Activated CD8-positive, alpha-beta memory T cell treated with anti-CD3 and anti-CD28 coated beads for 48 hours (primary cell): ENCODE results near the gene PAK2.
"Not testable (repeated sequence)": the region's sequence is repeated elsewhere in the genome, so short reads cannot be mapped to it uniquely, and the experiment has no call there.

Experiments
- DNase-seq, 3 experiments: peaks; one replicate each; pipeline ENCODE4 v3.0.0-alpha.2; 2020; ENCODE audit warnings: low read depth in 2 of 3, low spot score in 2 of 3

The PAK2 gene

DNA sequence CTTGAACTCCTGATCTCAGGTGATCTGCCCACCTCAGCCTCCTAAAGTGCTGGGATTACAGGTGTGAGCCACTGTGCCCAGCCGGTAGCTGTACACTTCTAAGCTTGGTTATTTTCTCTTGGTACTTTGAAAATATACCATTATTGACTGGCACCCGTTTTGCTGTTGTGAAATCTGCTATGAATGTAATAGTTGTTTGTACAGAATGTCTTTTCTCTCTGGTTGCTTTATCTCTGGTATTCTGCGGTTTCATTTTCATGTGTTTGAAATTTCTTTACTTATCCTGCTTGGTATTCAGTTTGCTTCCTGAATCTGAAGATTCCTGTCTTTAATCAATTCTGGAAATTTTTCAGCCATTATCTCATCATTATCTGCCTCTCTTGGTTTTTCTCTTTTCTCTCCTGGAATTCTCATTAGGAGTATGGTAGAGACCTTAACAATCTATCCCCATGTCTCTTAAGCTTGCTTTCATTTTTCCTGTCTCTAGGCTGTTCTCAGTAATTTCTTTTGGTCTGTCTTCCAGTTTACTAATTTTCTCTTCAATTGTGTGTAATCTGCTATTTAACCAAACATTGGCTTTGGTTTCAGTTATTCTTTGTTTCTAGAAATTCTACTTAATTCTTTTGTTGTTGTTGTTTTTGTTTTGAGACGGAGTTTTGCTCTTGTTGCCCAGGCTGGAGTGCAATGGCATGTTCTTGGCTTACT lies 2.8 kb upstream of the PAK2 start:
- no peak for DNase-seq

DNA sequence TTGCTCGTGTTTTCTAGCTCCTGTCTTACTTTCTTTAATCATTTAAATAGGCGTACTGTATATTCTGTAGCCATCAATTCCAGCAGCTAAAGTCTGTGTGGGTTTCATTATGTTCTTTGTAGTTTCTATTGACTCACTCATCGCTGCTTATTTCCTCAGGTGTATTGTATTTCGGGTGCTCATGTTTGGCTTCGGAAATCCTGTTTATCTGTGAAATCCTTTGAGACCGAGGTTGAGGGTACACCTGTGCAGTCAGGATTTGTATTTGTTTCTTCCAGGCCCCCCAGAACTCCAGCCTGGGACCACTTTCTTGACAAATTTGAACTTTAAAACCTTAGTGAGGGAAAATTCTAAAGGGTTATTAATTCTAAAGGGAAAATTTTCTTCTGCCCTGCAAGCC lies 2.0 kb upstream of the PAK2 start:
- DNase-seq: no peak

DNA sequence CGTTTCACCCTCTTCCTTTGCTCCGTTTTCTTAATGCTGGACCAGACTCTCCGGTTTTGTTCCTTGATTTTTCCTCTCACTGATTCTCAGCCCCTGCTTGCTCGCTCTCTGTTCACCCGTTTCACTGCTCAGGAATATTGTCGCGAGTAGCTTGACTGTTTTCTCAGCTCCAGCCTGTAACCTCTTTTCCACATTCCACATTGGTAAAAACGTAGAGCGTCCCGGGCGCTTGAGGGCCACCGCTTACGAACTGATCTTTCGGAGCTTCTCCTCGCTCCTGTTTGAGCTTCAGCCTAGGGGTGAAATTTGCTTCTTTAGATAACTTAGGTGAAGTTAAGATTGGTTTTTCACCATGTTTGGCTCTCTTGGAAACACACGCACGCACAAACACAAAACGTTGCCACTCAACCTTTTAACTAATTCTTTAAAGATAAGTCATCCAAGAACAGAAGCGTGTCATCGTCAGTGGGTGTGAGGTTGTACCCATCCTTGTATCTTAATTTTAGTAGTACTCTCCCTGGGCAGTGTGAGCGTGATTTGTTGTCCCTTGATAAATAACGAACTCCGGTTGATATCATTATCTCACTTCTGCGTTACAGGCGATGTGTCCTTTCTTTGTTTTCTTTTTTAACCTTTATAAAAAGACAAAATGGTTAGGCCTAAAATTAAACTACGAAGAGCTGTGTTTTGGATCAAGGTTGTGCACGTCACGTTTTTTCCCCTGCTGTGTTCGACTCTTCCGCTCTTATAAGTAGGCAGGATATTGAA lies 1.0 kb downstream of the PAK2 start:
- no peak for DNase-seq

DNA sequence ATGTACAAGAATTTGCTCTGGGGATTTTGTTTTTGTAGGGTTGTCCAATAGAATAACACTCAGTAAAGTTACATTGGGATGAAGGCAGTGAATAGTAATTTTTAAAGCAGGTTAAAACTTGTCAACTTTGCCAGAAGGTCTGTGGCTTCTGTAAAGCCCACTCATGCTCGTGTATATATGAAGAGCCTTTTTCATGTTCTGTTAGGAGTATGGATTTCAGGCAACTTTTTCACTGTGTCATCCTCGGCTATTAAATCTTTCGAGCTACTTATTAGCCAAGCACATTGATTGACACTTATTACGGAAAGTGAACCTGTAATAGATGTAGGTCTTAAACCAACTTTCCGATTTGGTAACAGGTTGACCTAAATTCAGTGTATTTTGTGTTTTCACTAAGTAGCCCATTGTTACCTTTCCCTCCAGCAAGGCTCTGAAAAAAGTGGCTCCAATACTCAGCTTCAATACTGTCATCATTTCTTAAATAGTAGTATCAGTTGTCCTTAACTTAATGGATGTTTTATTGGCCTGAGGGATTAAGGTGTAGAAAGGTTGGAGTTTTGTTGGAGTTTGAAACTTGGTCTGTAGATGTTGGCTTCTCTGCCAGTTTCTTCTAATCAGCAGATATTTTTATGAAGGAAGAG lies 1.7 kb downstream of the PAK2 start:
- DNase-seq: no peak

DNA sequence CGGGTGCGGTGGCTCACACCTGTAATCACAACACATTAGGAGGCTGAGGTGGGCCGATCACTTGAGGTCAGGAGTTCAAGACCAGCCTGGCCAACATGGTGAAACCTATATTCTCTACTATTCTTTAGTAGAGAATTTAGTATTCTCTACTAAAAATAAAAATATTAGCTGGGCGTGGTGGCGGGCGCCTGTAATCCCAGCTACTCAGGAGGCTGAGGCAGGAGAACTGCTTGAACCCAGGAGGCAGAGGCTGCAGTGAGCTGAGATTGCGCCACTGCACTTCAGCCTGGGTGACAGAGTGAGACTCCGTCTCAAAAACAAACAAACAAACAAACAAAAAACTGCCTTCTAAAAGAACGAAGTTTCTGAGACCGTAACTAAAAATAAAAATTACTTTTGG lies 3.9 kb downstream of the PAK2 start:
- DNase-seq: not testable (repeated sequence)

DNA sequence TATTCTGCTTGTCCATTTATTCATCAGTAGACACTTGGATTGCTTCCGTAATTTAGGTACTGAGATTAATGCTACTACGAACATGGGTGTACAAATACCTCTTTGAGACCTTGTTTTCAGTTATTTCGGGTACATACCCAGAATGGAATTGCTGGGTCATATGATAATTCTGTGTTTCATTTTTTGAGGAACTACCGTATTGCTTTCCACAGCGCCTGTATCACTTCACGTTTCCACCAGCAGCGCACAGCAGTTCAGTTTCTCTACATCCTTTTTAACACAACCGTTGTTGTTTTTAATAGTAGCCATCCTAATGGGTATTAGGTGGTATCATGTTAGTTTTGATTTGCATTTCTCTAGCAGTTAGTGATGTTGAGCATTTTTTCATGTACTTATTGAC lies 9.5 kb downstream of the PAK2 start:
- no peak for DNase-seq

DNA sequence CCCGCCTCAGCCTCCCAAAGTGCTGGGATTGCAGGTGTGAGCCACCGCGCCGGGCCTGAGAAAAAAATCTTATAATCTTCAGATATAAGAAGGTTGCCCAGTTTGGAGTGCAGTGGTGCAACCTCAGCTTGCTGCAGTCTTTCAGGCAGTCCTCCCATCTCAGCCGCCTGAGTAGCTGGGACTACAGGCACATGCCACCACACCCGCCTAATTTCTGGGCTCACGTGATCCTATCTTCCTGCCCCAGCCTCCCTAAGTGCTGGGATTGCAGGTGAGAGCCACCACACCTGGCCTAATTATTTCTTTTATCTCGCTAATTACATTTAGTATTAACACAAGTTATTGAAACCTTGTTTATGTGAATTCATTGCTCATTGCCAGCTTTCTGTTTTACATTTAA lies 13.5 kb downstream of the PAK2 start:
- no peak for DNase-seq

DNA sequence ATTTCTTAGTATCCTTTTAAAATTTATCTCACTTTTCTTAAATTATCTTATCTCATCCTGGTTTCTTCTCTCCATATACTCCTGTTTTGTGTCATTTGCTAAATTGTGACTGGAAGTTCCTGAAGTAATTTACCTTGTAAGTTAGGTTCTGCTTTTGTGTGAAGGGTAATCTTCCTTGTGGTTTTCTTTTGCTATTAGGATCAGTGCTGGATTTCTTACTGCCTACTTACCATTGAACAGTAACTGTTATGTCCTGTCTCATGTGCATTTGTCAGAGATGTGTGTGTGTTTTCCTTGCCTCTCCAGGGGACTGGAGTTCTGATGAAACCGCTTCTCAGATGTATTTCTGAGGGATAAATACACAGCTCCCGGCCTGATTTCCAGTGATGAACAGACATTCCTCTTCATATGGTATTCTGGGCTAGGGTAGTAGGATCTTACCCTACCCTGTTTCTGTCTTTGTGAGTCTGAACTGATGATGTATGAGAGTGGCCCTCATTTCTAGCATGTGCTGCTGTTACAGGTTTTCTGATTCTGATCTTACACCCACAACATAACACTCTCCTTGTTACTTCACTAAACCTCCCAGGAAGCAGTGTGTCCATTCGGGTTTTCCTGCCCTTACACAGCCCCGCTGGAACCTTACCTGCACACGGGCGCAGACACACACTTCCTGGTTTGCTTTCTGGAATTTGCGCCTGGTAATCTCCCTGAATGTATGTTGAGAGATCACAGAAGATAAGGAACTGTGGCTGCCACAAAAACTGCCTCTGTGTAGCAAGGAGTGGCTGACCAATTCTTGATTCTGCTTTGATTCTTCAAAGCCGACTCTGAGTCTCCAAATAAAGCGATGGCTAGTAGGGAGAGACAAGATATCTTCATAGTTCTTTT lies 14.7 kb downstream of the PAK2 start:
- no peak for DNase-seq

DNA sequence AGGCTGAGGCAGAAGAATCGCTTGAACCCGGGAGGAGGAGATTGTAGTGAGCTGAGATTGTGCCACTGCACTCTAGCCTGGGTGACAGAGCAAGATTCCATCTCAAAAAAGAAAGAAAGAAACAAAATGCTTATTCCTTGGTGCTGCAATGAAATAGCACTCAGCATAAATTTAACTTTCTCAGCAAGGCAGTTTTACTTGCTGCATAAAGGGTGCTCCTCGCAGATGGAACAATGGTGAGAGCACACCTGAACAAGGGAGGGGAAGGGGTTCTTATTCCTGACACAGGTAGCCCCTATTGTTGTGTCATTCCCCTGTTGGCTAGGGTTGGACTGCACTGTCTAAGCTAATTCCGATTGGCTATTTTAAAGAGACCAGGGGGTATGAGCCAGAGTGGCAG lies 17.1 kb downstream of the PAK2 start:
- no peak for DNase-seq

DNA sequence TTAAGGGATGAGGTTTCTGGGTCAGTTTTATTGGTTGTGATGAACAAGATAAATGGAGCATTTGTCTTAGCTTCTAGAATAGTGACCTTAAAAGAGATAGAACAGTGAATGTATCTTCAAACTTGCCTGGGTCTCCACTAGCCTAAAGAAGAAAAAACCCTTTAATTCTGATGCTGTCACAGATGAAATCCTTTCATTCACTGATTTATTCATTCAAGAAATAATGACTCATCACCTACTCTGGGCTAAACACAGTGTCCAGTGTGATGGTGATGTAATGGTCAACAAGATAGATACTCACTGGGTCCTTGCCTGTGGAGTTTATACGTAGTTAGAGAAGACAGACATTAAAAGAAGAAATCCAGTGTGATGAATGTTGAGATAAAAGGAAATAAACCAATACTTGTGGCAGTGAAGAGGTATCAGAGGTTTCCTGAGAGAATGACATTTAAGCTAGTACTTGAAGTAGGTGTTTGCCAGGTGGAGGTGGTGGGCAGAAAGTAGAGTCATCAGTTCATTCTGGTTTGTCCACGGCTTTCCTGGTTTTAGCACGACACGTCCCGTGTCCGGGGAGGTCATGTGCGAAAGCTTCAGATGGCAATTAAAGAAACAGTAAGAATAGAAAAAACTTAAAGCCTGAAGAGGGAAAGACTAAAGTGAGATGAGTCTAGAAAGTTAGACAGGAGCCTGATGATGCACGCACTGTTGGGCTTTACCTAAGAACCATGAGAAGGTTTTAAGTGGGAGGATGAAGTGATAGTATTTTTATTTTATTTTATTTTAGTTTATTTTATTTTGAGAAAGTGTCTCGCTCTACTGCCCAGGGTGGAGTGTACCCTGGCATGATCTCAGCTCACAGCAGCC lies 18.5 kb downstream of the PAK2 start:
- no peak for DNase-seq

DNA sequence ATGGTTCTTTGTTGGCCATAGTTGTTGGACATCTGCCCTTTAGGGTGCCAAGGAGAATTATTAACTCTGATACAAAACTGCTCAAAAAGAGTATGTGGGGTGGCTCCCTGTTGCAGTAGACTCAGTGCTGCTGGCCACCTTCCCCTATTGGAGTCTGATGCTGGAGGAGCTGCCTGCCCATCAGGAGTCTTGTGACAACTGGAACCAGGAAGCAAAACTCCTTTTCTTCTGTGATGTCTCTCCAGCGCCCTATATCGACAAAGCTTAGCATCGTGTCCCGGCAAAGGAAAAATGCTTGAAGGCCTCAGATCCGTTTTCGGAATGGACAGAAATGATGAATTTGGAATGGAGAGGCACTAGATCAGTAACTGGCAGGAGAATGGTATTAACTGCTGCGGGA lies 23.5 kb downstream of the PAK2 start:
- no peak for DNase-seq

DNA sequence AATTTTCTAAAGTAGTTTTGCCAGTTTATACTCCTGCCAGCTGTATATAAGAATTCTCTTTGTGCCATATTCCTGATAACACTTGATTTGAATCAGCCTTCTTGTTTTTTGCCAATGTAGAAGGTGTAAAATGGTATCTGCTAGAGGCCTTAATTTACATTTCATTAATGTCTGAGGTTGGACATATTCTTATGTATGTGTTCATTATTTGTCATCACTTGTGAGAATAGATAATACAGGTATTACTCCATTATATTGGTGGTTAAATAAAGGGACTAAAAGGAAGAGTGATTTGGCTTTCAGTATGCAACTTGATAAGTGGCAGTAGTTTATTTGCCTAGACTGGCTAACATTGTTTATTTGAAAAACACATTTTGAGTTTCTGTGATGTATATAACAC lies 25.8 kb downstream of the PAK2 start:
- DNase-seq: no peak

DNA sequence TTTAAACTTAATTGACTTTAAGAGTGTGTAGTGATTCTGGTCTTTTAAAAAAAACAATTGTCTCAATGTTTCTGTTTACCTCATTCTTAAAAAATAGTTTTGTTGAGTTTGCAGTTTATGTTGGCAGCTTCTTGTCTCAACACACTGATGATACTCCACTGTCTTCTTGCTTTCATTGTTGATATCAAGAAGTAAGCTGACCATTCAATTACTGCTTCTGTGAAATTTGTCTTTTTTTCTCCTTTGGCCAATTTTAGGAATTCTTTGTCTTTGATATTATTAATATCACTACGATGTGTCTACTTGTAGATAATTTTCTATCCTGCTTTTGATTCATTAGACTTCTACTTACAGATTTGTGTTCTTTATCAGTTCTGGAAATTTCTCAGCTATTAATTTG lies 31.4 kb downstream of the PAK2 start:
- DNase-seq: no peak

DNA sequence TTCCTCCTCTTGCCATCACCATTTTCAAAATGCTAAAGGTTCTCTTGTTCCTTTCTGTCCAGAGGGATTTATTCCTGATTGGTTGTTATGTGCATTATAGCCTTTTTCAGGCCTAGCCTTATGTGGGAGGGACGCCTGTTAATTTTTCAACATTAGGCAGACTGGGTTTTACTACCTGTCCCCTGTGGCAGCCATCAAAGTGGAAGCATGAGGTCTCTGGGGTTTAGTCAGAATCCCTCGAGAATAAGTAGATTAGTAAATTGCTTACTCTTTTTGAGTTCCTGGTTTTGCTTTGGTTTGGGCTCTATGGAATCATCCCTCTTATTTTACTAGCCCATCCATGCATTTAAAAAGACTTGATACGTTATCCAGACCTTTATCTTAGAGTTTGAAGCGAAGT lies 32.4 kb downstream of the PAK2 start:
- no peak for DNase-seq

DNA sequence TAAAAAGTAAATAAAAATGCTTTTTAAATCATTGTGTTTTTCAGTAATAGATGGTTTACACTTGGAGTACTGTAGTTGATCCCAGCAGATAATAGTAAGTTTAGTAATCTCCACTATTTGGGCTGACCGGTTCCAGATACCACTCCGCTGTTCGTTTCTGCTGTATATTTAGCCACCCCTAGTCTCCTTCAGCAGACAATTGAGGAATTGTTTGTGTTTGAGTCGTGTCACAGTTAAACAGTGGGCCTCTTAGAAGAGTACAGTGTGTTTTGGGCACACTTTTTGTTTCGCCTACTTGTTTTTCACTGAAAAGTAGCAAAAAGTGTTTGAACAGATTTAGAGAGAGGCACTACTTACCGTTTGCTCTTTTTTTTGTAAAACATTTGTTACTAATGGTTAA lies 33.2 kb downstream of the PAK2 start:
- DNase-seq: no peak

DNA sequence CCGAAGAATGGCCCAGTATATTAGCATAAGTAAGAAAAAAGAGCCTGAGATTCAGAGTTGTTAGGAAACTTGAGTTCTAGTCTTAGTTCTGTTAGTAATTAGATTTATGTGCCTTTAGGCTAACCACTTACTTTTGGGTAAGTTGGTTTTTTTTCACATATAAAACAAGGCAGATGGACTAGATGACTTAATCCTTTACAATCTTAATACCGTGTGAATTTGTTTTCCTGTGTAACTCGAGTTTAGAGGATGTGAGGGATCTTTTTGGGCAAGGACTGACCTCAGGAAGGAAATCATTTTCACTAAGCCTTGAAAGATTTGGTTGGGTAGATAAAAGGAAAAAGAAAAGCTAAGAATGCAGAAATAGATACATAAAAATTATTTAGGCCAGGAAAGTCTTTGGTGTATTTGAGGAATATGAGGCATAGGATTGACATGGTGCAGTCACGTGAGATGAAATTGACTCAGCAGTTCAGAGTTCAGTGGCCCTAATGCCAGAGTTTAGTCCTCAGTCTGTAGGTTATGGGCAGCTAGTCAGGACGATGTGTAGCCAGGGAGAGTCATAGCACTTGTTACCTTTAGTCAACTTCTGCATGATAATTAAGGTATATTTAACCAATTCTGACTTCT lies 34.6 kb downstream of the PAK2 start:
- DNase-seq: no peak

DNA sequence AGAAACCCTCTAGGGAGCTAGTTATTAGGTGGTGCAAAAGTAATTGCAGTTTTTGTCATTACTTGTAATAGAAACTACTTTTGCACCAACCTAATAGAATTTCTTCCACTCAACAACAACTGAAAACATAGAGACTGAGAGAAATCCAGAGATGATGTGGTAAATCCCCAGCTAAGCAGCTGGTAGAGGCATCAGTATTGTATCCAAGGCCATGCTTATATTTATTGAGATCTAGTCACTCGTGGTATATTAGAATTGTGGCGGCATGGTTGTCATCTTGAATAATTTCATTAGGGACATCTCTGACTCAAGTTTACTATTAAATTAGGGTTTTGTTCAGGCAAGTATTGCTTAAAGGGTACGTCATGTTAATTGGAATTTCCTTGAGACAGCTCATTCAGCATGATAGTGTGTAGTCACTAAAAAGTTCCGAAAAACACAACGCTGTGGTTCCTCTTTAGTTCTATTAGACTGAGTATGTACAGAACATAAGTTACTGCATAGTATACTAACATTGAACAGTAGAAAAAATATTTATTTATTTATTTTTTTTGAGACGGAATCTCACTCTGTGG lies 35.3 kb downstream of the PAK2 start:
- DNase-seq: no peak

DNA sequence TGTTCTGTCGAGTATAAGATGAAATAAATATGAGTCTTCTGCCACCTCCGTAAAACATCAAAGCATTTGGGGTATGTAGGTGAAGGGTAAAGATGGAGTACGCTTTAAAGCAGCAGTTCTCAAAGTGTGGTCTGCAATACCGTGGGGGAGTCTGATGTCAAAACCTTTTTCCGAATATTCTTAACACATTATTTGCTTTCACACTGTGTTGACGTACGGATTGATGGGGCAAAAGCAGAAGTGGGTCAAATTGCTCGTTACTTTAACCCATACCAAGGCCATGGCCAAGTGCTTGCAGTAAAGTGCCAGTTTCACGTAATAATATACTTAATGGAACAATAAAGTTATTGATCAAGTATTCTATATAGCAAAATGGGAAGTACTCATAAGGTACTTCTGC lies 36.3 kb downstream of the PAK2 start:
- DNase-seq: no peak

DNA sequence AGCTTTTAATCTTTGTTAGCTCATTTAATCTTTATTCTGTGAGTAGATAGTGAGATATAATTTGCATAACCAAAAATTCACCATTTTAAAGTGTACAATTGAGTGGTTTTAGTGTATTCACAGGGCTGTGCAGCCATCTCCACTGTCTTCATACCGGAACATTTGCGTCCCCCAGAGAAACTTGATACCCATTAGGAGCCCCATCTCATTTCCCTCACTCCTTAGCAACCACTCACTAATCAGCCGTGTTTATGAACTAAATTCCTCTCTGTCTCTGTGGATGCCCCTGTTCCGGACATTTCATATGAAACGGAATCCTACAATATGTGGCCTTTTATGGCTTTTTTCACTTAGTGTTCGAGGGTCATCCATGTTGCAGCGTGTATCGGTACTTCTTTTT lies 38.2 kb downstream of the PAK2 start:
- no peak for DNase-seq

DNA sequence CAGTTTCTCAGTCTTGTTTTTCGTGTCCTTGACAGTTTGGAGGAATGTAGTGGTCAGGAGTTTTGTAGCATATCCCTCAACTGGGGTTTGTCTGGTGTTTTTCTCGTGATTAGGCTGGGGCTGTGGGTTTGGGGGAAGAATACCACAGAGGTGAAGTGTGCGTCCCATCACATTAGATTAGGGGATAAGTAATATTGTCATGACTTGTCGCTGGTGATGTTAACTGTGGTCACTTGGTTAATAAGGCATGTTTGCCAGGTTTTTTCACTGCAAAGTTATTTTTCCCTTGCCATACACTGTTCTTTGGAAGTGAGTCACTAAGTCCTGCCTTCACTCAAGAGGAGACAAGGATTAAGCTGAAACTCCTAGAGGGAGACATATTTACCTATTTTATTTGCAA lies 39.1 kb downstream of the PAK2 start:
- DNase-seq: no peak
